Measurements from ENCODE around the gene FAM210B.

DNA sequence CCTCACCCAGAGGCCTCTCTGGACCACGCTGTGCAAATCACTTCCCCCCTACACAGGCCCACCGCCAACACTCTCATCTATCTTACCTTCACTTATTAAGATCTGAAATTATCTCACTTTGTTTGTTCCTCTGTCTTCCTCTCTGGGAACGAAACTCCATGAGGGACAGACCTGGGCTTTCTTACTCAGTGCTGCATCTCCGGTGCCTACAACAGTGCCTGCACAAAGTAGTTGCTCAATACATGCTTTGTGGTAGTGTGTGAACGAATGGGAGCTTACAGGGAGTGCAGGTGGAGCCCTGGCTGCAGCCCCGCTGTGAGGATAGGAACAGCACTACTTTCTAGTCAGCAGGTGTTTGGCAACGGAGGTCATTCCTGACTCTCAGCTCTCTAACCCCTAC, 58.6 kb downstream of the FAM210B start:
- TF ChIP-seq, protein P1, sequence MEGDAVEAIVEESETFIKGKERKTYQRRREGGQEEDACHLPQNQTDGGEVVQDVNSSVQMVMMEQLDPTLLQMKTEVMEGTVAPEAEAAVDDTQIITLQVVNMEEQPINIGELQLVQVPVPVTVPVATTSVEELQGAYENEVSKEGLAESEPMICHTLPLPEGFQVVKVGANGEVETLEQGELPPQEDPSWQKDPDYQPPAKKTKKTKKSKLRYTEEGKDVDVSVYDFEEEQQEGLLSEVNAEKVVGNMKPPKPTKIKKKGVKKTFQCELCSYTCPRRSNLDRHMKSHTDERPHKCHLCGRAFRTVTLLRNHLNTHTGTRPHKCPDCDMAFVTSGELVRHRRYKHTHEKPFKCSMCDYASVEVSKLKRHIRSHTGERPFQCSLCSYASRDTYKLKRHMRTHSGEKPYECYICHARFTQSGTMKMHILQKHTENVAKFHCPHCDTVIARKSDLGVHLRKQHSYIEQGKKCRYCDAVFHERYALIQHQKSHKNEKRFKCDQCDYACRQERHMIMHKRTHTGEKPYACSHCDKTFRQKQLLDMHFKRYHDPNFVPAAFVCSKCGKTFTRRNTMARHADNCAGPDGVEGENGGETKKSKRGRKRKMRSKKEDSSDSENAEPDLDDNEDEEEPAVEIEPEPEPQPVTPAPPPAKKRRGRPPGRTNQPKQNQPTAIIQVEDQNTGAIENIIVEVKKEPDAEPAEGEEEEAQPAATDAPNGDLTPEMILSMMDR (IDR thresholded peaks at IDR 0.05): no peak
- TF ChIP-seq POLR2A (IDR thresholded peaks at IDR 0.05): no peak
